Kidney (tissue), 14 donors: ENCODE results near the gene SYT3. TPM values are rescaled to one million over a fixed set of nuclear protein-coding genes. Genes with fewer than 3 reads are reported as not detected.

Source experiments
- DNase-seq, 5 donors: peaks; one replicate each; pipeline ENCODE4 v3.0.0-alpha.2; 2013 to 2020
- FAIRE-seq: peaks from 2 replicates; lab custom pipeline; 2012; peaks lifted over from hg19 to GRCh38; lab: Jason Lieb, UNC
- H3K27ac ChIP-seq, 2 donors: one replicate each; pipeline ENCODE4 v1.7.0; 2013; ENCODE audit warnings: low read depth in 2 of 2, low read length in 2 of 2, inconsistent platforms in 1 of 2
- H3K27me3 ChIP-seq: one replicate; pipeline ENCODE4 v1.7.1; 2013; ENCODE audit warnings: low read length, inconsistent platforms; ENCODE audit not compliant: control insufficient read depth, insufficient read depth
- H3K36me3 ChIP-seq, 3 donors: one replicate each; pipeline versions ENCODE4 v1.7.0 to v1.7.1; 2013; ENCODE audit warnings: low read length in 3 of 3, control low read depth in 1 of 3, inconsistent platforms in 1 of 3; ENCODE audit not compliant: insufficient read depth in 3 of 3, control insufficient read depth in 2 of 3
- H3K4me1 ChIP-seq, 3 donors: one replicate each; pipeline versions ENCODE4 v1.7.0 to v1.7.1; 2013; ENCODE audit warnings: low read length in 3 of 3, inconsistent platforms in 1 of 3, low read depth in 1 of 3; ENCODE audit not compliant: control insufficient read depth in 2 of 3, insufficient read depth in 2 of 3
- H3K4me3 ChIP-seq, 3 donors: one replicate each; pipeline versions ENCODE4 v1.7.0 to v1.8.1; 2013; ENCODE audit warnings: low read length in 3 of 3, control low read depth in 1 of 3, inconsistent platforms in 1 of 3
- H3K9ac ChIP-seq, 3 donors: one replicate each; pipeline versions ENCODE4 v1.7.0 to v1.7.1; 2013; ENCODE audit warnings: low read length in 3 of 3, control low read depth in 1 of 3, inconsistent platforms in 1 of 3
- H3K9me3 ChIP-seq, 3 donors: one replicate each; pipeline versions ENCODE4 v1.7.0 to v1.7.1; 2013; ENCODE audit warnings: low read length in 3 of 3, control low read depth in 1 of 3, inconsistent platforms in 1 of 3; ENCODE audit not compliant: control insufficient read depth in 2 of 3, insufficient read depth in 1 of 3
- intact Hi-C: fragments of 100-400 bp; cut with DNase I; formaldehyde crosslinking; loops from one replicate; pipeline ENCODE4 v1.11.1; 2022
- polyA plus RNA-seq: library from polyadenylated mRNA; stranded (reverse); fragments of 350-450 nt; fragmentation: Illumina TruSeq; extraction: RNeasy Lipid Tissue Mini Kit (QIAGEN cat#74804); gene quantifications from one replicate; pipeline ENCODE4 v1.2.3, GENCODE V29; 2014; ENCODE audit warnings: low read depth, low replicate concordance; ENCODE audit not compliant: insufficient read depth
- total RNA-seq: library from RNA; stranded (reverse); fragmentation: NEBNext Ultra II Directional; extraction: Animal tissue kit (Norgen Biotek cat#: 25700); gene quantifications from one replicate; pipeline ENCODE4 v1.2.1, GENCODE V29; 2021
- TF ChIP-seq, protein P1 (sequence below): IDR thresholded peaks from 3 replicates; pipeline ENCODE4 v1.5.1; 2012; ENCODE audit warnings: mild to moderate bottlenecking, moderate library complexity, borderline replicate concordance; ENCODE audit not compliant: insufficient read depth; ENCODE audit errors: extremely low read depth
- donor health status: control.
- donor health status: control.
- donor health status: control.
- donor health status: control.
- donor health status: control.
- donor health status: DM: yes; HTN: yes; CAD: no.
- donor health status: Normal renal cell carcinoma (clear cell type).

SYT3 gene
- total and polyA plus RNA-seq, 2 donors from 2014 or later, result 0.54 to 0.63 TPM

DNA sequence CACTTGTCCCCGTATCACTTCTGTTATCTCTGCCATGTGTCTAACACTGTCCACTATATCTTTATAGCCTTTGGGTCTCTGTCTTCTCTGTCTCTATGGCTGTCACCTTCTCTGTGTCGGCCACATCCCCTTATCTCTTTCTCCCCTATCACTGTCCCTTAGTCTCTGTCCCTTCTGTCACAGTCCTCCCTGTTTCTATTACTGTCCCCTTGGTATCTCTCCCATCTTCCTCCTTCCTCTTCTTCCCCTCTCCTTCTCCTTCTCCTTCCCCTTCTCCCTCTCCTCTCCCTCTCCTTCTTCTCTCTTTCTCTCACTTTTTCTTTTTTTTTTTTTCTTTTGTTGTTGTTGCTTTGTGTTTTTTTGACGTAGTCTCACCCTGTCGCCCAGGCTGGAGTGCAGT lies 36.7 kb downstream of the SYT3 start:
- Histone ChIP-seq H3K27me3 (peaks cover 11% of the 10 kb centered on the region), H3K36me3 (no peaks in the 10 kb centered on the region), H3K9ac (no peak overlapping the region), H3K27ac (no peak overlapping the region), H3K4me1 (no peaks in the 10 kb centered on the region), H3K4me3 (no peak overlapping the region), H3K9me3 (peaks cover 0 to 2% (median 0%) of the 10 kb centered on the region in 3 donors)
- intact Hi-C loops, result no loop called here
- FAIRE-seq, result no peak
- no peak for DNase-seq
- TF ChIP-seq, protein P1, sequence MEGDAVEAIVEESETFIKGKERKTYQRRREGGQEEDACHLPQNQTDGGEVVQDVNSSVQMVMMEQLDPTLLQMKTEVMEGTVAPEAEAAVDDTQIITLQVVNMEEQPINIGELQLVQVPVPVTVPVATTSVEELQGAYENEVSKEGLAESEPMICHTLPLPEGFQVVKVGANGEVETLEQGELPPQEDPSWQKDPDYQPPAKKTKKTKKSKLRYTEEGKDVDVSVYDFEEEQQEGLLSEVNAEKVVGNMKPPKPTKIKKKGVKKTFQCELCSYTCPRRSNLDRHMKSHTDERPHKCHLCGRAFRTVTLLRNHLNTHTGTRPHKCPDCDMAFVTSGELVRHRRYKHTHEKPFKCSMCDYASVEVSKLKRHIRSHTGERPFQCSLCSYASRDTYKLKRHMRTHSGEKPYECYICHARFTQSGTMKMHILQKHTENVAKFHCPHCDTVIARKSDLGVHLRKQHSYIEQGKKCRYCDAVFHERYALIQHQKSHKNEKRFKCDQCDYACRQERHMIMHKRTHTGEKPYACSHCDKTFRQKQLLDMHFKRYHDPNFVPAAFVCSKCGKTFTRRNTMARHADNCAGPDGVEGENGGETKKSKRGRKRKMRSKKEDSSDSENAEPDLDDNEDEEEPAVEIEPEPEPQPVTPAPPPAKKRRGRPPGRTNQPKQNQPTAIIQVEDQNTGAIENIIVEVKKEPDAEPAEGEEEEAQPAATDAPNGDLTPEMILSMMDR, result no peak

DNA sequence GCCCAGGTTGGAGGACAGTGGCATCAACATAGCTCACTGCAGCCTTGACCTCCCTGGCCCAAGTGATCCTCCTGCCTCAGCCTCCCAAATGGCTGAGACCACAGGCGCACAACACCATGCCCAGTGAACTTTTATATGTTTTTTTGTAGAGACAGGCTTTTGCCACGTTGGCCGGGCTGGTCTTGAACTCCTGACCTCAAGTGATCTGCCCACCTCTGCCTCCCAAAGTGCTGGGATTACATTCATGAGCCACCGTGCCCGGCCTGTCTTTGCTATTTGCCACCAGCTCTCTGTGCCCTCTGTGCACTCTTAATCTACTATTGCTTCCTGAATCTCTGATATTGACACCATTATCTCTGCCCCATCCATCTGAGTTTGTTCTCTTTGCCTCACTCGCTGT lies 37.2 kb downstream of the SYT3 start:
- Histone ChIP-seq H3K27me3 (peaks cover 11% of the 10 kb centered on the region), H3K4me1 (no peaks in the 10 kb centered on the region), H3K9ac (no peak overlapping the region), H3K27ac (no peak overlapping the region), H3K4me3 (no peak overlapping the region), H3K9me3 (peaks cover 0 to 2% (median 0%) of the 10 kb centered on the region in 3 donors), H3K36me3 (no peaks in the 10 kb centered on the region)
- intact Hi-C loops, result no loop called here
- TF ChIP-seq, protein P1, result no peak
- no peak for DNase-seq
- FAIRE-seq, result no peak

DNA sequence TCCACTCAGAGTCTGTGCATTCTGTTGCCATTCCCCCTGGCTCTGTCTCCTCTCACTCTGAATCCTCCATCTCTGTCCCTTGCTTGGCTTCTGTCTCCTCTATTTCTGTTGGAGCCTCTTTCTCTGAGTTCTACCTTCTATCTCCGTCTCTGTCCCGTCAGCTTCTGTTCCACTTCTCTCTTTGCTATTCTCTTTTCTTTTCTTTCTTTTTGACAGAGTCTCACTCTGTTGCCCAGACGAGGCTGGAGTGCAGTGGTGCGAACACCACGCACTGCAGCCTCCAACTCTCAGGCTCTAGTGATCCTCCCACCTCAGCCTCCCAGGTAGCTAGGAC lies 37.6 kb downstream of the SYT3 start:
- H3K9me3 ChIP-seq, result peaks cover 0 to 2% (median 0%) of the 10 kb centered on the region in 3 donors
- no peak overlapping the region for H3K4me3 ChIP-seq
- H3K27ac ChIP-seq, result no peak overlapping the region
- DNase-seq (no peak), FAIRE-seq (no peak)
- H3K27me3 ChIP-seq, result peaks cover 11% of the 10 kb centered on the region
- H3K4me1 ChIP-seq, result no peaks in the 10 kb centered on the region
- H3K36me3 ChIP-seq, result no peaks in the 10 kb centered on the region
- intact Hi-C loops, result no loop called here
- TF ChIP-seq, protein P1, result no peak
- no peak overlapping the region for H3K9ac ChIP-seq
